Stimulated activated effector memory CD8-positive, alpha-beta T cell treated with anti-CD3 and anti-CD28 coated beads, Interleukin-12 subunit alpha, Interleukin-12 subunit beta, amount 100 ng/mL, for 72 hours (primary cell): ENCODE results near the gene DDAH1.
A peak's percentile ranks its signal among the peaks of the same experiment; 100 is the strongest.
"Not testable (repeated sequence)": the region's sequence is repeated elsewhere in the genome, so short reads cannot be mapped to it uniquely, and the experiment has no call there.

ENCODE experiments used
- ATAC-seq: fragments of 150-1000 bp; cut with Tn5 transposase; 2 replicates; pipeline ENCODE4 v1.10.0; 2021
- DNase-seq, 2 donors: peaks; one replicate each; pipeline ENCODE4 v3.0.0; 2021 to 2022; ENCODE audit warnings: low spot score in 2 of 2
- H3K27ac Mint-ChIP-seq: one replicate; pipeline ENCODE4 v1.8.0; 2022; ENCODE audit warnings: mild to moderate bottlenecking, mixed read lengths
- H3K36me3 Mint-ChIP-seq: one replicate; pipeline ENCODE4 v1.8.0; 2022; ENCODE audit warnings: mild to moderate bottlenecking, mixed read lengths
- H3K4me1 Mint-ChIP-seq: one replicate; pipeline ENCODE4 v1.8.0; 2022; ENCODE audit warnings: mixed read lengths
- H3K4me3 Mint-ChIP-seq: one replicate; pipeline ENCODE4 v1.8.0; 2022; ENCODE audit warnings: mild to moderate bottlenecking, mixed read lengths
- H3K9me3 Mint-ChIP-seq: one replicate; pipeline ENCODE4 v1.8.0; 2022; ENCODE audit warnings: mixed read lengths

The DDAH1 gene

GRCh38 chr1:85465099-85465785, at the start of gene DDAH1:
Gene DDAH1, minus strand, starts transcription at chr1:85465159. Its CDS starts 114 bp downstream, at chr1:85465045.
- H3K9me3 Mint-ChIP-seq, result peaks cover 3% of the 10 kb centered on the region
- DNase-seq (no peak), ATAC-seq (peak; percentile 63)
- no peaks in the 10 kb centered on the region for H3K4me1 Mint-ChIP-seq
- H3K27ac Mint-ChIP-seq, result no peak within 1 kb of the TSS
- peak within 1 kb of the TSS; percentile 29 for H3K4me3 Mint-ChIP-seq
- H3K36me3 Mint-ChIP-seq, result no peaks in the 10 kb centered on the region

GRCh38 chr1:85513998-85514397, 49.0 kb upstream of the DDAH1 start:
- DNase-seq, ATAC-seq, H3K9me3 Mint-ChIP-seq, H3K4me3 Mint-ChIP-seq, H3K4me1 Mint-ChIP-seq, H3K27ac Mint-ChIP-seq, H3K36me3 Mint-ChIP-seq: not testable (repeated sequence)

- Mint-ChIP-seq H3K27ac (no peak overlapping the region), H3K36me3 (no peaks in the 10 kb centered on the region), H3K4me3 (no peak overlapping the region), H3K9me3 (peaks cover 3% of the 10 kb centered on the region), H3K4me1 (no peaks in the 10 kb centered on the region)
- DNase-seq (no peak), ATAC-seq (peak; percentile 77)
These were observed 39.5 kb upstream of the DDAH1 start for GRCh38 chr1:85504417-85504816.

- Mint-ChIP-seq H3K4me1 (no peaks in the 10 kb centered on the region), H3K9me3 (peaks cover 3% of the 10 kb centered on the region), H3K27ac (no peak overlapping the region)
These were observed 37.7 kb upstream of the DDAH1 start for GRCh38 chr1:85502625-85503083.

GRCh38 chr1:85502171-85502570, 37.2 kb upstream of the DDAH1 start:
- Mint-ChIP-seq H3K4me1 (no peaks in the 10 kb centered on the region), H3K9me3 (peaks cover 3% of the 10 kb centered on the region), H3K36me3 (no peaks in the 10 kb centered on the region), H3K4me3 (no peak overlapping the region), H3K27ac (no peak overlapping the region)
- no peak for DNase-seq
- ATAC-seq, result no peak

More at GRCh38 chr1:85502625-85503083, 37.7 kb upstream of the DDAH1 start:
- ATAC-seq (no peak), DNase-seq (no peak)
- H3K4me3 Mint-ChIP-seq, result no peak overlapping the region
- H3K36me3 Mint-ChIP-seq, result no peaks in the 10 kb centered on the region

GRCh38 chr1:85501355-85501898, 36.5 kb upstream of the DDAH1 start:
- ATAC-seq (no peak), DNase-seq (no peak)
- H3K4me1 Mint-ChIP-seq, result no peaks in the 10 kb centered on the region
- no peaks in the 10 kb centered on the region for H3K36me3 Mint-ChIP-seq
- no peak overlapping the region for H3K27ac Mint-ChIP-seq
- peaks cover 3% of the 10 kb centered on the region for H3K9me3 Mint-ChIP-seq
- no peak overlapping the region for H3K4me3 Mint-ChIP-seq

GRCh38 chr1:85496941-85497582, 32.1 kb upstream of the DDAH1 start:
- H3K36me3 Mint-ChIP-seq, result no peaks in the 10 kb centered on the region
- DNase-seq, result no peak
- ATAC-seq, result no peak
- H3K4me1 Mint-ChIP-seq, result no peaks in the 10 kb centered on the region
- no peak overlapping the region for H3K27ac Mint-ChIP-seq
- peaks cover 3% of the 10 kb centered on the region for H3K9me3 Mint-ChIP-seq
- H3K4me3 Mint-ChIP-seq, result no peak overlapping the region

- no peak overlapping the region for H3K27ac Mint-ChIP-seq
- peaks cover 3% of the 10 kb centered on the region for H3K9me3 Mint-ChIP-seq
- H3K4me1 Mint-ChIP-seq, result no peaks in the 10 kb centered on the region
- ATAC-seq, result no peak
- no peak overlapping the region for H3K4me3 Mint-ChIP-seq
- no peak for DNase-seq
- H3K36me3 Mint-ChIP-seq, result no peaks in the 10 kb centered on the region
These were observed 30.6 kb upstream of the DDAH1 start for GRCh38 chr1:85495556-85495955.

GRCh38 chr1:85494904-85495266, 29.9 kb upstream of the DDAH1 start:
- Mint-ChIP-seq H3K27ac (no peak overlapping the region), H3K9me3 (no peaks in the 10 kb centered on the region), H3K4me3 (no peak overlapping the region), H3K4me1 (no peaks in the 10 kb centered on the region), H3K36me3 (no peaks in the 10 kb centered on the region)
- DNase-seq, result no peak
- ATAC-seq, result no peak

- H3K4me3 Mint-ChIP-seq, result no peak overlapping the region
- H3K4me1 Mint-ChIP-seq, result no peaks in the 10 kb centered on the region
- no peak overlapping the region for H3K27ac Mint-ChIP-seq
- H3K9me3 Mint-ChIP-seq, result no peaks in the 10 kb centered on the region
- no peaks in the 10 kb centered on the region for H3K36me3 Mint-ChIP-seq
- DNase-seq, result no peak
- ATAC-seq, result no peak
These were observed 29.3 kb upstream of the DDAH1 start for GRCh38 chr1:85494074-85494903.

GRCh38 chr1:85490270-85490985, 25.5 kb upstream of the DDAH1 start:
- ATAC-seq (no peak), DNase-seq (no peak)
- Mint-ChIP-seq H3K36me3 (no peaks in the 10 kb centered on the region), H3K9me3 (no peaks in the 10 kb centered on the region), H3K4me1 (no peaks in the 10 kb centered on the region), H3K4me3 (no peak overlapping the region), H3K27ac (no peak overlapping the region)

GRCh38 chr1:85488126-85488525, 23.2 kb upstream of the DDAH1 start:
- no peaks in the 10 kb centered on the region for H3K9me3 Mint-ChIP-seq
- no peaks in the 10 kb centered on the region for H3K4me1 Mint-ChIP-seq
- no peak overlapping the region for H3K27ac Mint-ChIP-seq
- ATAC-seq (no peak), DNase-seq (no peak)
- no peaks in the 10 kb centered on the region for H3K36me3 Mint-ChIP-seq
- no peak overlapping the region for H3K4me3 Mint-ChIP-seq

- no peak for DNase-seq
- Mint-ChIP-seq H3K4me1 (no peaks in the 10 kb centered on the region), H3K27ac (no peak overlapping the region), H3K36me3 (no peaks in the 10 kb centered on the region), H3K9me3 (no peaks in the 10 kb centered on the region), H3K4me3 (no peak overlapping the region)
- ATAC-seq, result no peak
These were observed 20.6 kb upstream of the DDAH1 start for GRCh38 chr1:85485516-85485915.

GRCh38 chr1:85484716-85485115, 19.8 kb upstream of the DDAH1 start:
- no peaks in the 10 kb centered on the region for H3K9me3 Mint-ChIP-seq
- no peaks in the 10 kb centered on the region for H3K4me1 Mint-ChIP-seq
- no peak overlapping the region for H3K27ac Mint-ChIP-seq
- H3K4me3 Mint-ChIP-seq, result no peak overlapping the region
- H3K36me3 Mint-ChIP-seq, result no peaks in the 10 kb centered on the region
- ATAC-seq (no peak), DNase-seq (no peak)

- no peak for ATAC-seq
- Mint-ChIP-seq H3K9me3 (no peaks in the 10 kb centered on the region), H3K36me3 (no peaks in the 10 kb centered on the region)
These were observed 19.3 kb upstream of the DDAH1 start for GRCh38 chr1:85484264-85484663.

More at GRCh38 chr1:85484264-85484663, 19.3 kb upstream of the DDAH1 start:
- Mint-ChIP-seq H3K4me3 (no peak overlapping the region), H3K4me1 (no peaks in the 10 kb centered on the region), H3K27ac (no peak overlapping the region)
- DNase-seq, result no peak
